Measurements from ENCODE around the gene ELF2. TPM values are rescaled to one million over a fixed set of nuclear protein-coding genes. Genes with fewer than 3 reads are reported as not detected.
A peak's percentile ranks its signal among the peaks of the same experiment; 100 is the strongest.

Gene ELF2
- total and polyA plus RNA-seq, 11 donors: 10.3 to 44.2 (median 34.0) TPM

DNA sequence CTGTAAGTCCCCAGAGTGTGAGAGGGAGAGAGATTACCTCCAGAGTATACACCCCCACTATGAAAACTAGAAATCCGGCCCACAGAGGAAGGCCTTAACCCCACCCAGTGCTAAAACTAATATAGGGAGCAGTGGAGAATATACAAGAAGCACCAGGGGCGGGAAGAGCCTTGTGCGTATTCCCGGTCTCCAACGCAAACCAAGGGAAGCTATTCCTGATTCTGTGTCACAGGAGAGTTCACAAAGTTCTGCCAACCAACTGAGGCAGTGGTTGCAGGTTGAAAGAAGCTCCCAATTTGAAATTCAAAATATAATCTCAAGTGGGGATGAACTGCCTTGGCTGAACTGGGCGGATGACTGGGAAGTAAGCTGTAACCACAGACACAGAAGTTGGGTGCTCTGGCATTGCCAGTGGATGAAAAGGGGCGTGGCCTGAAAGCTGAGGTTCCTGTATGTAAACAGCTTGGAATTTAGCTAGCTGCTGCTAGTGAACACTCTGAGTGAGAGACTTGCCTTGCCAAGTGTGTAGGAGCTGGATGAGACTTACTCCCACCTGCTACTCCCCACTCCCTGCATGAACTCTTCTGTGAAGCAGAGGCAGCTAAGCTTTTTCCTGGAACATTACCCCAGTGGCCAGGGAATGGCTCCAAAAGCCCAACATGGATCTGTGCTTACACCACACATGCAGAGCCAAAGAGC, 32.7 kb downstream of the ELF2 start:
- TF ChIP-seq, protein P1, sequence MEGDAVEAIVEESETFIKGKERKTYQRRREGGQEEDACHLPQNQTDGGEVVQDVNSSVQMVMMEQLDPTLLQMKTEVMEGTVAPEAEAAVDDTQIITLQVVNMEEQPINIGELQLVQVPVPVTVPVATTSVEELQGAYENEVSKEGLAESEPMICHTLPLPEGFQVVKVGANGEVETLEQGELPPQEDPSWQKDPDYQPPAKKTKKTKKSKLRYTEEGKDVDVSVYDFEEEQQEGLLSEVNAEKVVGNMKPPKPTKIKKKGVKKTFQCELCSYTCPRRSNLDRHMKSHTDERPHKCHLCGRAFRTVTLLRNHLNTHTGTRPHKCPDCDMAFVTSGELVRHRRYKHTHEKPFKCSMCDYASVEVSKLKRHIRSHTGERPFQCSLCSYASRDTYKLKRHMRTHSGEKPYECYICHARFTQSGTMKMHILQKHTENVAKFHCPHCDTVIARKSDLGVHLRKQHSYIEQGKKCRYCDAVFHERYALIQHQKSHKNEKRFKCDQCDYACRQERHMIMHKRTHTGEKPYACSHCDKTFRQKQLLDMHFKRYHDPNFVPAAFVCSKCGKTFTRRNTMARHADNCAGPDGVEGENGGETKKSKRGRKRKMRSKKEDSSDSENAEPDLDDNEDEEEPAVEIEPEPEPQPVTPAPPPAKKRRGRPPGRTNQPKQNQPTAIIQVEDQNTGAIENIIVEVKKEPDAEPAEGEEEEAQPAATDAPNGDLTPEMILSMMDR (IDR thresholded peaks at IDR 0.05): no peak
- TF ChIP-seq POLR2A (IDR thresholded peaks at IDR 0.05): no peak
- ATAC-seq: peak; percentile 39 to 73 (median 52)
- Histone ChIP-seq H3K36me3 (no peaks in the 10 kb centered on the region), H3K9me3 (peaks cover 0 to 11% (median 0%) of the 10 kb centered on the region in 12 donors), H3K4me3 (no peak overlapping the region), H3K27me3 (no peaks in the 10 kb centered on the region), H3K4me1 (peaks cover 0 to 55% (median 33%) of the 10 kb centered on the region in 12 donors), H3K27ac (no peak overlapping the region)
- intact Hi-C loops (cut with DNase I): no loop called here
- DNase-seq: peak in 4 of 5 donors; percentile 21 to 67 (median 30)
- 87 to 89% (median 89%) methylated on average over 7 of the region's 7 CpGs for WGBS, 4 donors

DNA sequence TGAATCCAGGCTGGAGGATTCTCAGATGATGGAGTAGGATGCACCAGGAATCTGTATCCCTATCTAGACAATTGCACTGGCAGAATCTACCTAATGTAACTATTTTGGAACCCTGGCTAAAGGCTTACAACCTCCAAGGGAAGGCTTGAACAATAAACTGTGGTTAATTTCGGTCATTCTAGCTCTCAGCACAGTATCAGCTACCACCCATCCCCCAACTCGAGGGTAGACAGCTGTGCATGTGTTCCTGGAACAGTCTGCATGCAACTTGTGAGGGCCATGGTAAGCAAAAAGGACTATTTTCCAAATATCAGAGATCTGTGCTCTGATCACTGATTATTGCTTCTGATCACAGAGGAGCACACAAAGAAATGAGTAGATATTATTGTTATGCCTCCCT, 34.0 kb downstream of the ELF2 start:
- peaks cover 0 to 3% (median under 1%) of the 10 kb centered on the region in 9 donors for H3K36me3 ChIP-seq
- ATAC-seq (peak in 2 of 4 donors; percentile 14 to 40), DNase-seq (no peak)
- peaks cover 0 to 11% (median 0%) of the 10 kb centered on the region in 12 donors for H3K9me3 ChIP-seq
- no peaks in the 10 kb centered on the region for H3K27me3 ChIP-seq
- TF ChIP-seq, protein P1 (IDR thresholded peaks at IDR 0.05): no peak
- TF ChIP-seq POLR2A (IDR thresholded peaks at IDR 0.05): no peak
- peaks cover 0 to 61% (median 33%) of the 10 kb centered on the region in 12 donors for H3K4me1 ChIP-seq
- no peak overlapping the region for H3K4me3 ChIP-seq
- 39 to 52% (median 46%) methylated on average over 2 of the region's 2 CpGs for WGBS, 4 donors
- no peak overlapping the region for H3K27ac ChIP-seq
- intact Hi-C loops (cut with DNase I): no loop called here

DNA sequence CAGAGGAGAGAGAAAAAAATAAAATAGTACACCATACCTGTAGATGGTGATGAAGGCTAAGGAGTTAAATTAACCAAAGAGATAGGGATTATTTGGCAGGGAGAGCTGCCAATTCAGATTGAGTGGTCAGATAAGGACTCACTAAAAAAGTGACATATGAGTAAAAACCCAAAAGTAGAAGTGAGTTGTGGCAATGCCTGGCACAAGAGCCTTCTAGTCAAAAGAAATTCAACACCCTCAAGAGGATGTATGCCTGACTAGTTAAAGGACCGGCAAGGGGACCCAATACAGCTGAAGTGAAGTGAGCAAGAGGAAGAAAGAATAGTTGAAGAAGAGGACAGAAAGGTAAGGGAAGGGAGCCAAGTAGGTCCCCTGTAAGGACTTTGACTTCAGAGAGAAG, 34.9 kb downstream of the ELF2 start:
- Histone ChIP-seq H3K4me3 (no peak overlapping the region), H3K9me3 (peaks cover 0 to 11% (median 0%) of the 10 kb centered on the region in 12 donors), H3K27me3 (no peaks in the 10 kb centered on the region), H3K36me3 (peaks cover 0 to 12% (median 10%) of the 10 kb centered on the region in 9 donors), H3K4me1 (peaks cover 0 to 64% (median 33%) of the 10 kb centered on the region in 12 donors), H3K27ac (no peak overlapping the region)
- WGBS, 4 donors: 74 to 87% (median 79%) methylated on average over 1 of the region's 1 CpG
- ATAC-seq: no peak
- DNase-seq: no peak
- no peak for TF ChIP-seq POLR2A (IDR thresholded peaks at IDR 0.05)
- TF ChIP-seq, protein P1 (IDR thresholded peaks at IDR 0.05): no peak
- intact Hi-C loops (cut with DNase I): no loop called here

DNA sequence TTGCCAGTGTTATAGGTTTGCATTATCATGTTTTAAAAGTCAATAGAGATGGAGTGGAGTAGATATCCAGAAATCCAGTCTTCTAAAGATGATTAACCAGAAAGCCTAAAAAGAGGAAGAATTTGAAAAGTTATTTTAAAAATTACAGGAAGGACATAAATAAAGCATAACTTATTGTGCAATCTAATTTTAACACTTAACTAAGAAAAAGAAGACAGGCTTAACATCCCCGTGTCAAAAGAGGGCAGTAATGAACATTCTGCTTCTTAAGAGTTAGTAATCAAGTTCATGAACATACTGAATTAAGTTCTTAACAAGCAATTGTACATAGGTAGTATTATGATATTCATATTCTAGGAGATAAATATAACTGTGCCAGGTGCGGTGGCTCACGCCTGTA, 39.3 kb downstream of the ELF2 start:
- WGBS, 4 donors: 92 to 97% (median 95%) methylated on average over 3 of the region's 3 CpGs
- Histone ChIP-seq H3K27ac (no peak overlapping the region), H3K4me1 (peaks cover 0 to 29% (median 11%) of the 10 kb centered on the region in 12 donors), H3K27me3 (no peaks in the 10 kb centered on the region), H3K36me3 (peaks cover 0 to 48% (median 29%) of the 10 kb centered on the region in 9 donors), H3K4me3 (no peak overlapping the region), H3K9me3 (no peaks in the 10 kb centered on the region)
- DNase-seq (no peak), ATAC-seq (no peak)
- intact Hi-C loops (cut with DNase I): loop anchor here in 1 of 10 donors (5.0 kb wide), 1 partner anchor 40 kb away; the partner anchor contains the start of gene ELF2
- no peak for TF ChIP-seq POLR2A (IDR thresholded peaks at IDR 0.05)
- TF ChIP-seq, protein P1 (IDR thresholded peaks at IDR 0.05): no peak

Measured in heart left ventricle (tissue), 16 donors.